ENCODE data around the gene ZNF227.

DNA sequence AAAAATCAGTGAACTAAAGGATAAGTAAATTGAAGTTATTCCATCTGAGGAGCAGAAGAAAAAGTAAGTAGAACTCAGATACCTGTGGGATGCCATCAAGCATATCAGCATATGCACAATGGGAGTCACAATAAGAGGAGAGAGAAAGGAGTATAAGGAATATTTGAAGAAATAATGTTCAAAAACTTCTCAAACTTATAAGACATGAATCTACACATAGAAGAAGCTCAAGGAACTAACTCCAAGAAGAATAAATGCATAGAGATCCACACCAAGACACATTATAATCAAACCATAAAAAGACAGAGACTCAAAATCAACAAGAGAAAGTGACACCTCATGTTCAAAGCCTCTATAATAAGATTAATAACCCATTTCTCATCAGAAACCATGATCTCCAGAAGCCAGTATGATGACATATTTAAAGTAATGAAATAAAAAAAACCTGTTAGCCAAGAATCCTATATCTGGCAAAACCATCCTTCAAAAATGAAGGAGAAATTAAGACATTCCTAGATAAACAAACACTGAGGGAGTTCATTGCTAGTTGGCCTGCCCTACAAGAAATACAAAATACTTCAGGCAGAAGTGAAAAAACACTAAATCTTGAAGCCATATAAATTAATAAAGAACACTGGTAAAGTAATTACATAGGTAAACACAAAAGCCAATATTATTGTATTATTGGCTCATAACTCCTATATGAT lies 43.5 kb downstream of the ZNF227 start:
- TF ChIP-seq YY1 (IDR thresholded peaks at IDR 0.05; ENCODE audit: insufficient read depth, insufficient read length): no peak
- TF ChIP-seq ZNF274 (IDR thresholded peaks at IDR 0.05; ENCODE audit: low read depth, low read length): no peak
